ENCODE data around the gene CHST13. TPM values are rescaled to one million over a fixed set of nuclear protein-coding genes. Genes with fewer than 3 reads are reported as not detected.

Gene CHST13
- total RNA-seq, 1 experiment from 2014 or later = 0.91 TPM

GRCh38 chr3:126482503-126483255 is 41.3 kb upstream of the CHST13 start:
- Histone ChIP-seq H3K4me2 (ENCODE audit: low read length) (no peak overlapping the region), H3K27me3 (ENCODE audit: insufficient read depth, low read length) (no peaks in the 10 kb centered on the region), H3K79me2 (ENCODE audit: insufficient read depth, low read length) (no peaks in the 10 kb centered on the region), H3K36me3 (ENCODE audit: control insufficient read depth in 1 of 2, insufficient read depth in 2 of 2, low read length in 2 of 2) (no peaks in the 10 kb centered on the region), H2AFZ (ENCODE audit: low read depth, low read length, poor library complexity, severe bottlenecking) (no peak overlapping the region), H4K20me1 (ENCODE audit: insufficient read depth) (no peaks in the 10 kb centered on the region), H3K4me3 (replicated peaks in 1 of 2; ENCODE audit: low read depth in 1 of 2, low read length in 2 of 2) (no peak overlapping the region), H3K9me3 (ENCODE audit: control insufficient read depth in 1 of 2, insufficient read depth in 1 of 2, low read depth in 1 of 2, low read length in 2 of 2) (no peaks in the 10 kb centered on the region), H3K9ac (ENCODE audit: low read length) (no peak overlapping the region), H3K9me2 (ENCODE audit: insufficient read depth) (no peaks in the 10 kb centered on the region), H3K27ac (ENCODE audit: low read depth, low read length) (no peak overlapping the region), H3K4me1 (ENCODE audit: control insufficient read depth in 1 of 2, insufficient read depth in 2 of 2, low read length in 2 of 2) (peaks cover 0 to 4% of the 10 kb centered on the region in 2 experiments; a peak in 1 of 4 replicates)
- RAD21 ChIA-PET (ENCODE audit: low non-redundant PET in 1 of 2, low total read pairs in 2 of 2, uncharacterized antibody in 2 of 2, unreplicated experiment in 2 of 2) = no interaction called here
- BruUV-seq (replicated peaks) = no TSS peak
- CTCF ChIA-PET = no interaction called here
- POLR2A ChIA-PET = no interaction called here
- DNase-seq (ENCODE audit: low read depth, low spot score) (no peak), ATAC-seq (no peak)
- TF ChIP-seq YY1 (IDR thresholded peaks at IDR 0.05; ENCODE audit: extremely low read depth, insufficient replicate concordance, low read depth, low read length) (no peak), POLR2AphosphoS5 (IDR thresholded peaks at IDR 0.05; ENCODE audit: low read depth, low read length) (no peak), TCF7L2 (IDR thresholded peaks at IDR 0.05; ENCODE audit: borderline replicate concordance, extremely low read depth, insufficient read depth, insufficient read length) (no peak), ATF3 (IDR thresholded peaks at IDR 0.05) (no peak), ZBTB33 (IDR thresholded peaks at IDR 0.05; ENCODE audit: extremely low read depth, insufficient replicate concordance, low read length) (no peak), SIN3A (IDR thresholded peaks at IDR 0.05; ENCODE audit: low read depth) (no peak), EZH2 (IDR thresholded peaks at IDR 0.05) (no peak), CBX3 (IDR thresholded peaks at IDR 0.05; ENCODE audit: low read depth) (no peak), FOSL1 (IDR thresholded peaks at IDR 0.05; ENCODE audit: low read depth) (no peak), REST (IDR thresholded peaks at IDR 0.05; ENCODE audit: low read depth) (no peak), ZFX (IDR thresholded peaks at IDR 0.05) (no peak)
- intact Hi-C loops (cut with micrococcal nuclease) = no loop called here

Measured in HCT116 (cell line).